OCI-LY3 (cell line): ENCODE data around the gene RSBN1L.

Experiments
- CTCF ChIP-seq: fragments of 200-600, 300-600 bp; sonication (generic); IDR thresholded peaks from 2 replicates; pipeline ENCODE4 v1.5.1; 2014; ENCODE audit warnings: antibody characterized with exemption, low read length, low read depth
- EZH2phosphoT487 ChIP-seq: fragments of 200-600 bp; shearing (Covaris generic); IDR thresholded peaks from 2 replicates; pipeline ENCODE4 v1.6.1; 2018; ENCODE audit warnings: antibody characterized with exemption, mixed run types, low read depth

GRCh38 chr7:77702968-77703472 lies 6.8 kb downstream of the RSBN1L start:
- TF ChIP-seq CTCF: no peak
- TF ChIP-seq EZH2phosphoT487: no peak
